Stimulated activated naive CD4-positive, alpha-beta T cell treated with Interleukin-2 at 50 U/mL for 16 hours (primary cell): ENCODE measurements around the gene ARHGAP30.
A peak's percentile ranks its signal among the peaks of the same experiment; 100 is the strongest.
"Not testable (repeated sequence)": the region's sequence is repeated elsewhere in the genome, so short reads cannot be mapped to it uniquely, and the experiment has no call there.

Source experiments
- DNase-seq: peaks from one replicate; lab custom pipeline; 2025; lab: John Stamatoyannopoulos, UW

ARHGAP30 gene

GRCh38 chr1:161069731-161070270, at the start of gene ARHGAP30:
TSS of gene ARHGAP30 (minus strand) at chr1:161069891. CDS start at chr1:161069624, 267 bp downstream.
- DNase-seq = peak; percentile 79

DNA sequence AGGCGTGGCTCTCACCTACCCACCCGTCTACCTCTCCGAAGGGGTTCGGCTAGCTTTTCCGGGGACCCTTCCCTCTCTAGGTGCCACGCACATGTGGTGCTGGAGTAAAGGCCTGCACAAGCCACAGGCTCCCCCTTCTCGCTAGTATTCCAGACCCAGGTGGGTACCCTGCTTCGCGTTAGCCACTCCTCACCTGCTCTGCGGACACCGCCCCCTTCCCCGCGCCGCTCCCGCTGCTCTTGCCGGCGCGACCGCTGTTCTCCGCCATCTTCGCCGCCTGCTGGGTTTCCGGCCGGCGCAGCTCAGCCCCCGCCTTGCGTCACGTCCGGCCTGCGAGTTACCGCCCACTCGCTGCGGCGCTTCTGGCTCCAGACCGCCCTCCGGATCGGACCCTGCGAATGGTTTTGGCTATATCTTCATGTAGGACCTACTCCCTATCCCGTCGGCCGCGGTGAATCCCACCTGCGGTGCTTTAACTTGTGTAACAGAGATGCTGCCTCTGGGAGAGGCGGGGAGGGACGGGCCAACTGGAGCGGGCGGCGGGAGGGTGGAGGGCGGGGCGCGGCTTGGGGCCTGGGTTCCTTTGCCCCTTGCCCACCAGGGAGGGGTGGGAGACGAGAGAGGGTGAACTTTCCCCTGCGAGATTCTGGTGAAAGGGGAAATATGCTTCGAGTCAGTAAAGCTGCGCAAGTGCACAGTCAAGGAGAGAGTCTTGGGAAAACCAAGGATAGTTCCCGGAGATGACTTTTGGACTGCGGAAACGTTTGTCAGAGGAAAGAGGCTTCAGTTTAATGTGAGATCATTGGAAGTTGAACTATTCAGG, 48.3 kb upstream of the ARHGAP30 start, which contains the start of the genes NIT1 and PFDN2:
Gene NIT1, plus strand, starts transcription at position 347 of the 823 bp plus-strand sequence. Its CDS starts 72 bp downstream, at position 419.
Gene PFDN2, minus strand, starts transcription at position 279 of the 823 bp plus-strand sequence. Its CDS starts 11 bp downstream, at position 268.
- DNase-seq = peak; percentile 85

- not testable (repeated sequence) for DNase-seq
Measured at GRCh38 chr1:161115961-161116360, 46.3 kb upstream of the ARHGAP30 start.

DNA sequence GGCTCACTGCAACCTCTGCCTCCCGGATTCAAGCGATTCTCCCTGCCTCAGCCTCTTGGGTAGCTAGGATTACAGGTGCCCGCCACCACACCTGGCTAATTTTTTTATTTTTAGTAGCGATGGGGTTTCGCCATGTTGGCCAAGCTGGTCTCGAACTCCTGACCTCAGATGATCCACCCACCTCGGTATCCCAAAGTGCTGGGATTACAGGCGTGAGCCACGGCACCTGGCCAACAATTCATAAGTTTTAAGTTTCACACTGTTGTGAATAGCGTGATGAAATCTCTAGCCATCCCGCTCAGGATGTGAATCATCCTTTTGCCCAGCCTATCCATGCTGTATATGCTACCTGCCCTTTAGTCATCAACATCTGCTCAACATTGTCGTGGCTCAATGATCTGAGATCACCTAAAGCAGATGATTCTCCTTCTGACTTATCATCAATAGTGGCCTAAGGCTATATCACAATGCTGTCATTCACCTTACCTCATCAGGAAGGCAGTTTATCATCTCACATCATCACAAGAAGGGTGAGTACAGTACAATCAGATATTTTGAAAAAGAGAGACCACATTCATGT, 45.5 kb upstream of the ARHGAP30 start:
- peak; percentile 16 for DNase-seq

DNA sequence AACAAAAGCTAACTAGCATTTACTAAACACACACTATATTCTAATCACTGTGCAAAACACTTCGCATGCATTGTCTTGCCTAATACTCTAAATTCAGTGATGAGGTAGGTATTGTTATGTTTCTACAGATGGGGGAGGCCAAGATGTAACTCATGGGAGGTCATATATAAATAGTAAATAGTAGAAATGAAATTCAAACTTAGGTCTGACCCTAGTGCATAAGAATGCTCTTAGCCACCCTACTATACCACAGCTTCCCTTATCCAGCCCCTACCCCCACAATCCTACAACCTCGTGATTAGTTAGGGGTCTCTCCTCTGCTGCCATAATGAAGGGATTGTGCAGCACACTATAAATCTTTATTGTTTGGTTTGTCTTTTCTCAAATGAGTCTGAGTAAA, 44.9 kb upstream of the ARHGAP30 start:
- no peak for DNase-seq

DNA sequence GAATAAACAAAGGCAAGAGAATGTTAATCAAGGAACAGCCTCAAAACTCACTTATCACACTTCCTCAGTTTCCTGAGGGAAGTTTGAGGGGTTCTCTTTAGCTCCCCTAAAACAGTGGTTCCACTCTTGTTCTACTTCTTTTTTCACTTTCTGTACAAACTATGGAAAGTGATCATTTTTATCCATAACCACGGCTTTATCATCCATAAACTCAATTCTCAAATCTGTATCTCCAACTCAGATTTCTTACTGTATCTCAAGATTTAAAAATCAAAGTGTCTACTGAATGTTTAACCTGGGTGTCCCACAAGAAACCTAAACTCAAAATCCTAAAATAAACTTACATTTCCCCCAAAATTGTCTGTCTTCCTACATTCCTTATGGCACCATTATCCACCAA, 44.2 kb upstream of the ARHGAP30 start:
- no peak for DNase-seq

GRCh38 chr1:161111527-161111926, 41.8 kb upstream of the ARHGAP30 start:
- no peak for DNase-seq

GRCh38 chr1:161111117-161111516, 41.4 kb upstream of the ARHGAP30 start:
- no peak for DNase-seq

- no peak for DNase-seq
Measured at GRCh38 chr1:161106431-161106830, 36.7 kb upstream of the ARHGAP30 start.

DNA sequence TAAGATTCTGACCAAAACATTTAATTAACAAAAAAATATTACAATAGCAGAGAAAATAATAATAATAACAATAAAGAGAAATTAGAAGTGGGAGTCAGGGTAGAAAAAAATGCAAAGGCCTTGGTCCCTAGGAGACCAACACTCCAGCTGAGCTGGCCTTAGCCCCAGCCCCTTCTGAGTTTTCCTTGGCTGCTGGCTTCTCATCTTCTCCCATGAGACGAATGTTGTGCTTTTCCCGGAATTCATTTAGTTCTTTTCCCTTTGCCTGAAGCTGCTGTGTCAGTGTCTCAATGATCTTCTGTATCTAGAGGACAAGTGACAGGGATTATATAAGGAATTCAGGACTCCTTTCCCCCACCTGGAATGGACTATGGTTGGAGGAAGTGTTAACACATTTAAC, 30.9 kb upstream of the ARHGAP30 start:
- DNase-seq = no peak

GRCh38 chr1:161099090-161099802, 29.6 kb upstream of the ARHGAP30 start:
- no peak for DNase-seq

DNA sequence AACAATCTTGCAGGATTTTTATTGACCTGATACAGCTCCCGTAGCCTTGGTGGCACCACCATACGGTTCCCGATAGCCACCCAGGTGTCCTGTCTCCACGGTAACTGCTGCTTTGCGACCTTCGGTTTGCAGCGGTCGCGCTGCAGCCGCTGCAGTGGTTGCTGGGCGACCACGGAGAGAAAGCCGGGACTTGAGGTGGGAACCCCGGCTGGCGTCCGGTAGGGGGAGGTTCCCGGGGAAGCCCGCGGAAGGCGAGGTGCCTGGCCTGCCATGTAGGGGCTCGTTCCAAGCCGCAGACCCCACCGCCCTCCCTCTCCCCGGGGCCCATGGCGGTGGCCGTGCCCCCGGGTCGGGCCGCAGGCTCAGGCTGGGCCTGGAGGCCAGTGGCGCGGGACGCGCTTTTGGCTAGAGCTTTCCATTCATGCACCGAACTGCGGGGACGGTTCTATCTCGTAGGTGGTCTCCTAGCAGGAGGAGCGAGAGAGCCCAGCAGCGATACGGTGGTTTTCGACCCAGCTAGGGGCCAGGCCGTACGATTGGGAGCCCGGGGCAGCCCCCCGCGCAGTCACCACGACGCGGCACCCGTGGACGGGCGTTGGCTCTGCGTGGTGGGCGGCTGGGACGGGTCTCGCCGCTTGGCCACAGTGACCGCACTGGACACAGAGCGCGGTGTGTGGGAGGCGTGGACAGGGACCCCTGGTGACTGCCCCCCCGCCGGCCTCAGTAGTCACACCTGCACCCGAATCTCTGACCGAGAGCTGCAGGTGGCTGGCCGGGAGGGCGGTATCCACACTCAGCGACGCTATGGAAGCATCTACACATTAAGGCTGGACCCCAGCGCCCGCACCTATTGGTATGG, 28.7 kb upstream of the ARHGAP30 start, which contains the start of gene KLHDC9:
Gene KLHDC9, plus strand, starts transcription at position 152 of the 859 bp plus-strand sequence. Its CDS starts 175 bp downstream, at position 327.
- DNase-seq = peak; percentile 59

GRCh38 chr1:161096530-161096929, 26.8 kb upstream of the ARHGAP30 start:
- no peak for DNase-seq

DNA sequence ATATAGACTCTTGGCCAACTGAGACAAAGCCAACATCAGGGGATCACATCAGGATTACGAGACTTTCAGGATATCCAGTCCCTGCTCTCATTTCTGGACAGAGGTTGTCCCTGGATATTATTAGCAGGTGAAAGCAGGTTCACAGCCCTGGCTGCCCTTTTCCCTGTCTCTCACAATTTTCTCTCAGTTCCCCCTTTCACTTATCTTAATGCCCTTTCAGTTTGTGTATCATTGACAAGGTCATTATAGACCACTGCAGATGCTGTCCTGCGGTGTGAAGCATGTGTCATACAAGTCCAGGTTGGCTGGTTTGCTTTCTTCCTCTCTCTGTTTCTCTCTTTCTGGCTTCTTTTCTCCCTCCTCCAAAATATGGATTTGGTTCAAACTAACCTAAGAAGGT, 26.3 kb upstream of the ARHGAP30 start:
- DNase-seq = no peak

GRCh38 chr1:161095230-161095629, 25.5 kb upstream of the ARHGAP30 start:
- no peak for DNase-seq

DNA sequence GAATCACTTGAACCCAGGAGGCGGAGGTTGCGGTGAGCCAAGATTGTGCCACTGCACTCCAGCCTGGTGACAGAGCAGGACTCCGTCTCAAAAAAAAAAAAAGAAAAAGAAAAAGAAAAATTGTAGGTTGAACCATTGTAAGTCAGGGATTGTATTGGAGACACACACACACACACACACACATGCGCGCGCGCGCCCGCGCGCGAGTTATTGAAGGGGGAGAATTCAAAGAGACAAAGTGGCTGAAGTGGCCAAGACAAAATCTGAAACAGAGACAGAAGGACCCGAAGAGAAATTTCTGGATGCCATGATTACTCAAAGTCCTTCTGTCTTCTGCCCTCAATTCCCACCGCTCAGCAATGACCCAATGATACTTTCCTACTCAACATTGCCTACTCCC, 24.8 kb upstream of the ARHGAP30 start:
- no peak for DNase-seq

- peak; percentile 54 for DNase-seq
Measured at GRCh38 chr1:161092621-161093028, 22.9 kb upstream of the ARHGAP30 start.

GRCh38 chr1:161091796-161092507, 22.3 kb upstream of the ARHGAP30 start:
- DNase-seq = no peak

DNA sequence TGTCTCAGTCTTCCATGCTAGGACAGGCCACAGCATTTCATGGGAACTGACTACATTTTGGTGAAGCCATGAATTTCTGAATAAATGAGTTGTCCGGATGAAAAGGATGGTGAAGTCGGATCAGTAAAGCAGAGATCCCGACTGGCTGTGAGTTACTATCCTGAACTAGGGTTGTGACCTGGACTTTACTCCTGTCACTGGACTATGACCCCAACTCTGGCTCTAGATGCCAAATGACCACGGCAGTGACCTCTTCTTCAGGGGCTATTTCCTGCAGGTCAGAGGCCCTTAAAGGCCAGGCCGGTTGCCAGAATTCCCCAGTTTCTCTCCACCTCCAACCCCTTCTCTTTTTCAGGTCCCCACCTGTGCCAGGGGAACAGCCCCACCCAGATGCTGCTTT, 21.4 kb upstream of the ARHGAP30 start:
- DNase-seq = no peak

GRCh38 chr1:161090617-161091016, 20.9 kb upstream of the ARHGAP30 start:
- no peak for DNase-seq

DNA sequence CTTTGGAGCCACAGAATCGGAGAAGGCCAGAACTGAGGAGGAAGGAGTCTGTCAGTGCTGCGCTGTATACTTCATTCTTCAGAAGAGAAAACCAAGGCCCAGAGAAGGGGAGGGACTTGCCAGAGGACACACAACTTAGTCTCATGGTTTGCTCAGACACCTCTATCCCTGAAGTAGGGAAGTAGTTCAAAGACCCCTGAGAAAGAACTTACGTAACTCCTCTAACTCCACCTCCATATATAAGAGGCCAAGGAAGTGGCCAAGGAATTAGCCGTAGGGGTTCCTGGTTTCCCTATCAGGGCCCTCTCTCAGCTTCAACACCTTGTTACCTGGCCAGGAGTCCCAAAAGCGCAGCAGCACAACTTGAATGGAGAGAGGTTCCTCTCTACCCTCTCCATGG, 20.2 kb upstream of the ARHGAP30 start:
- no peak for DNase-seq
